CD14-positive monocyte (primary cell): ENCODE measurements around the gene FGGY. TPM values are rescaled to one million over a fixed set of nuclear protein-coding genes. Genes with fewer than 3 reads are reported as not detected.

Experiments
- DNase-seq, 3 donors: peaks; one replicate each; pipeline ENCODE4 v3.0.0-alpha.2; 2011 to 2022
- H2AFZ ChIP-seq: 2 replicates; pipeline ENCODE4 v1.6.0; 2012; ENCODE audit warnings: mild to moderate bottlenecking, low read depth, low read length, inconsistent platforms; ENCODE audit not compliant: insufficient read depth, poor library complexity, severe bottlenecking
- H3K27ac ChIP-seq, 2 donors: 1 replicate in 1 of 2; 2 replicates in 1 of 2; pipeline ENCODE4 v1.5.1; 2012 to 2013; ENCODE audit warnings: low read length in 2 of 2, control low read depth in 1 of 2, inconsistent platforms in 1 of 2, low read depth in 1 of 2, mild to moderate bottlenecking in 1 of 2
- H3K27me3 ChIP-seq, 2 donors: one replicate each; pipeline versions ENCODE4 v1.6.0 to v1.6.1; 2011 to 2013; ENCODE audit warnings: low read length in 2 of 2; ENCODE audit not compliant: control insufficient read depth in 2 of 2, insufficient read depth in 2 of 2
- H3K36me3 ChIP-seq, 2 donors: replicated peaks in 1 of 2; 1 replicate in 1 of 2; 2 replicates in 1 of 2; pipeline versions ENCODE4 v1.5.1 to v1.6.1; 2012 to 2013; ENCODE audit warnings: low read length in 2 of 2, control low read depth in 1 of 2, inconsistent platforms in 1 of 2, mild to moderate bottlenecking in 1 of 2; ENCODE audit not compliant: insufficient read depth in 2 of 2, control insufficient read depth in 1 of 2
- H3K4me1 ChIP-seq, 2 donors: 1 replicate in 1 of 2; 2 replicates in 1 of 2; pipeline versions ENCODE4 v1.5.1 to v1.6.1; 2012 to 2013; ENCODE audit warnings: low read length in 2 of 2, control low read depth in 1 of 2, inconsistent platforms in 1 of 2, mild to moderate bottlenecking in 1 of 2, moderate library complexity in 1 of 2; ENCODE audit not compliant: insufficient read depth in 2 of 2, control insufficient read depth in 1 of 2
- H3K4me2 ChIP-seq: replicated peaks from 2 replicates; pipeline ENCODE3; 2012; ENCODE audit warnings: low read length, moderate library complexity, mild to moderate bottlenecking; ENCODE audit not compliant: poor library complexity, severe bottlenecking; ENCODE audit errors: extremely low read depth
- H3K4me3 ChIP-seq, 3 experiments: fragments of 200-600 bp in 1 of 3; sonication (generic) in 1 of 3; replicated peaks in 1 of 3; 1 replicate in 2 of 3; 2 replicates in 1 of 3; pipeline ENCODE4 v1.5.1; 2011 to 2013; ENCODE audit warnings: low read length in 3 of 3, mild to moderate bottlenecking in 3 of 3, control low read depth in 2 of 3, low read depth in 2 of 3, inconsistent platforms in 1 of 3, moderate library complexity in 1 of 3
- H3K79me2 ChIP-seq: 2 replicates; pipeline ENCODE4 v1.6.0; 2012; ENCODE audit warnings: mild to moderate bottlenecking, control low read depth, inconsistent platforms, low read length, moderate library complexity; ENCODE audit not compliant: insufficient read depth
- H3K9ac ChIP-seq: 2 replicates; pipeline ENCODE4 v1.6.0; 2017; ENCODE audit warnings: low read length, mild to moderate bottlenecking; ENCODE audit not compliant: insufficient read depth, poor library complexity, severe bottlenecking
- H3K9me3 ChIP-seq, 2 donors: replicated peaks in 1 of 2; 1 replicate in 1 of 2; 2 replicates in 1 of 2; pipeline versions ENCODE4 v1.5.1 to v1.6.1; 2012 to 2013; ENCODE audit warnings: low read length in 2 of 2, control low read depth in 1 of 2; ENCODE audit not compliant: control insufficient read depth in 1 of 2, insufficient read depth in 1 of 2
- H4K20me1 ChIP-seq: 2 replicates; pipeline ENCODE4 v1.6.0; 2012; ENCODE audit warnings: mild to moderate bottlenecking, low read length, control low read depth, moderate library complexity; ENCODE audit not compliant: insufficient read depth
- H3K27ac Mint-ChIP-seq, 7 donors: one replicate each; pipeline ENCODE4 v1.8.0; 2020; ENCODE audit warnings: mild to moderate bottlenecking in 7 of 7, mixed read lengths in 7 of 7, moderate library complexity in 6 of 7, inconsistent platforms in 2 of 7
- H3K27me3 Mint-ChIP-seq, 3 donors: one replicate each; pipeline ENCODE4 v1.8.0; 2021 to 2022; ENCODE audit warnings: low read depth in 3 of 3, mild to moderate bottlenecking in 3 of 3, mixed read lengths in 3 of 3, moderate library complexity in 3 of 3, inconsistent platforms in 1 of 3
- H3K36me3 Mint-ChIP-seq, 2 donors: one replicate each; pipeline ENCODE4 v1.8.0; 2020; ENCODE audit warnings: mixed read lengths in 2 of 2, inconsistent platforms in 1 of 2, mild to moderate bottlenecking in 1 of 2
- H3K4me1 Mint-ChIP-seq: one replicate; pipeline ENCODE4 v1.8.0; 2020; ENCODE audit warnings: mild to moderate bottlenecking, mixed read lengths
- H3K4me3 Mint-ChIP-seq, 2 donors: one replicate each; pipeline ENCODE4 v1.8.0; 2020; ENCODE audit warnings: mild to moderate bottlenecking in 2 of 2, mixed read lengths in 2 of 2, moderate library complexity in 1 of 2
- H3K9me3 Mint-ChIP-seq, 7 donors: one replicate each; pipeline ENCODE4 v1.8.0; 2020 to 2022; ENCODE audit warnings: mixed read lengths in 7 of 7, mild to moderate bottlenecking in 6 of 7, moderate library complexity in 6 of 7, inconsistent platforms in 2 of 7
- CTCF ChIP-seq: fragments of 200-600 bp; IDR thresholded peaks from one replicate; pipeline ENCODE4 v1.8.0; 2022; ENCODE audit warnings: antibody characterized with exemption, mild to moderate bottlenecking
- WGBS: methylation state at CpG from one replicate; pipeline ENCODE4 v1.1.5; 2013; ENCODE audit warnings: missing lambda C conversion rate; ENCODE audit not compliant: insufficient coverage; 5-methylcytosine and 5-hydroxymethylcytosine counted together
- intact Hi-C, 2 donors: fragments of 100-400 bp; cut with micrococcal nuclease; formaldehyde crosslinking; loops; one replicate each; pipeline versions ENCODE4 v1.15.0 to v1.15.1; 2023
- polyA plus RNA-seq, 3 donors: library from polyadenylated mRNA; depleted of rRNA in 1 of 3; unstranded in 2 of 3; stranded (reverse) in 1 of 3; fragments of 300-500 nt in 2 of 3; fragments of >200 nt in 1 of 3; fragmentation: Illumina TruSeq in 2 of 3; gene quantifications; 1 replicate in 2 of 3; 2 replicates in 1 of 3; pipeline ENCODE4 v1.2.3, GENCODE V29; 2012 to 2021

FGGY gene
- polyA plus RNA-seq, 3 donors = 2.3 to 4.3 (median 2.9) TPM

GRCh38 chr1:59670662-59671061 lies 373.8 kb downstream of the FGGY start:
- WGBS = no CpG with 5 or more reads among the region's 1 CpG
- intact Hi-C loops = loop anchor here in 1 of 2 donors (10.0 kb wide), 4 partner anchors 116 to 786 kb away; no protein-coding TSS in a partner anchor
- no peaks in the 10 kb centered on the region for H3K27me3 ChIP-seq
- Mint-ChIP-seq H3K9me3 (peaks cover 0 to 6% (median 0%) of the 10 kb centered on the region in 7 donors), H3K4me1 (peaks cover 69% of the 10 kb centered on the region), H3K36me3 (peaks cover 0 to 11% of the 10 kb centered on the region in 2 donors), H3K4me3 (no peak overlapping the region), H3K27me3 (peaks cover 0 to 4% (median 2%) of the 10 kb centered on the region in 3 donors), H3K27ac (no peak overlapping the region)
- no peak overlapping the region for H2AFZ ChIP-seq
- H3K4me3 ChIP-seq = no peak overlapping the region
- no peak overlapping the region for H3K9ac ChIP-seq
- H3K9me3 ChIP-seq = no peaks in the 10 kb centered on the region
- no peaks in the 10 kb centered on the region for H4K20me1 ChIP-seq
- peaks cover 53 to 67% of the 10 kb centered on the region in 2 donors for H3K4me1 ChIP-seq
- TF ChIP-seq CTCF = no peak
- no peak overlapping the region for H3K27ac ChIP-seq
- H3K79me2 ChIP-seq = no peaks in the 10 kb centered on the region
- H3K4me2 ChIP-seq = no peak overlapping the region
- H3K36me3 ChIP-seq = no peaks in the 10 kb centered on the region
- DNase-seq = no peak

GRCh38 chr1:59671066-59671952 lies 374.4 kb downstream of the FGGY start:
- WGBS = 92% methylated on average over 3 of the region's 5 CpGs
- H3K9me3 ChIP-seq = no peaks in the 10 kb centered on the region
- H3K27me3 Mint-ChIP-seq = peaks cover 0 to 3% (median 2%) of the 10 kb centered on the region in 3 donors
- H3K9ac ChIP-seq = no peak overlapping the region
- H3K79me2 ChIP-seq = no peaks in the 10 kb centered on the region
- no peaks in the 10 kb centered on the region for H3K27me3 ChIP-seq
- peak overlapping the region in 1 of 2 donors; percentile 15 for H3K4me3 Mint-ChIP-seq
- H3K4me2 ChIP-seq = no peak overlapping the region
- peak overlapping the region in 6 of 7 donors; percentile 12 to 89 (median 62) for H3K27ac Mint-ChIP-seq
- no peak overlapping the region for H3K27ac ChIP-seq
- peak in 1 of 3 donors; percentile 21 for DNase-seq
- H3K9me3 Mint-ChIP-seq = peaks cover 0 to 7% (median 0%) of the 10 kb centered on the region in 7 donors
- no peak overlapping the region for H3K4me3 ChIP-seq
- no peak for TF ChIP-seq CTCF
- peaks cover 53 to 67% of the 10 kb centered on the region in 2 donors for H3K4me1 ChIP-seq
- no peak overlapping the region for H2AFZ ChIP-seq
- peaks cover 0 to 11% of the 10 kb centered on the region in 2 donors for H3K36me3 Mint-ChIP-seq
- intact Hi-C loops = loop anchor here in 1 of 2 donors (10.0 kb wide), 4 partner anchors 117 to 787 kb away; no protein-coding TSS in a partner anchor
- H3K36me3 ChIP-seq = no peaks in the 10 kb centered on the region
- peaks cover 67% of the 10 kb centered on the region for H3K4me1 Mint-ChIP-seq
- no peaks in the 10 kb centered on the region for H4K20me1 ChIP-seq
